HG02588 (cell line): ENCODE data around the gene USP30.

ENCODE experiments used
- ATAC-seq: cut with Tn5 transposase; IDR thresholded peaks from one replicate; pipeline ENCODE4 v1.9.1; 2021; ENCODE audit warnings: mild to moderate bottlenecking, moderate library complexity; ENCODE audit not compliant: unreplicated experiment

Gene USP30

GRCh38 chr12:109121346-109121880 is 69.0 kb downstream of the USP30 start:
- no peak for ATAC-seq

- no peak for ATAC-seq
These were observed 72.7 kb downstream of the USP30 start for GRCh38 chr12:109124878-109125648.

- no peak for ATAC-seq
These were observed 73.4 kb downstream of the USP30 start for GRCh38 chr12:109125791-109126190.

GRCh38 chr12:109126784-109127183 is 74.4 kb downstream of the USP30 start:
- ATAC-seq, result no peak

GRCh38 chr12:109127533-109128242 is 75.3 kb downstream of the USP30 start:
- ATAC-seq, result no peak

GRCh38 chr12:109130297-109131153 is 78.1 kb downstream of the USP30 start:
- ATAC-seq, result no peak

- no peak for ATAC-seq
These were observed 79.0 kb downstream of the USP30 start for GRCh38 chr12:109131154-109132050.

GRCh38 chr12:109134186-109134917 is 82.0 kb downstream of the USP30 start:
- no peak for ATAC-seq

- ATAC-seq, result no peak
These were observed 84.7 kb downstream of the USP30 start for GRCh38 chr12:109137055-109137454.
